DLD1 (cell line): Measurements from ENCODE around the gene CCL16.
"Not testable (repeated sequence)": the region's sequence is repeated elsewhere in the genome, so short reads cannot be mapped to it uniquely, and the experiment has no call there.

Experiments
- in situ Hi-C: cut with HindIII; loops from 2 replicates; pipeline ENCODE4 v1.10.0; 2017; ENCODE audit warnings: low sequenced_read_pairs

The CCL16 gene

DNA sequence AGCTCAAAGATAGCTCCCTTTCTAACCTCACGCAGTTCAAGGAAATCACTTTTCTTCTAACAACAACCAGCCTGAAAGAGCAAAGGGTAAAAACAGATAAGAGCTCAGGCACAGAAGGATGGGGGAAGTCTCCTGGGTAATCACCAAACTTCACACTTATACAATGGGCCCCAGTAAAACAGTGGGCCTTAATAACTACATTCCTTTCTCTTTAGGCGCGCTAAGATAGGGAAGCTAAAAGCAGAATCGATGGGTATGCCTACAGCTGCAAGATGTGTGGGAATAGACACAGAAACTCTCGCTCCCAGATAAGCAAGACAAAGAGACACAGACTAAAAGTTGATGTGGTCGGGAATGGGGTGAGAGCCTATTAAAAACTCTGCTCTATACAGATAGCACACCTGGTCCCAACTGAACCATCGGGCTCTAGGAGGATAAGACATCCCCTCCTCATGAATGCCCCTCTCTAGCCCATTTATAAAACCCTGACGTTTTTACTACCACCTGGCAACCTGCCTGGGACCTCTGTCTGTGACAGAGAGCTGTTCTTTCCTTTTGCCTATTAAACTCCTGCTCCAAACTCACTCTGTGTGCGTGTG, 38.6 kb downstream of the CCL16 start:
- in situ Hi-C loops = no loop called here

DNA sequence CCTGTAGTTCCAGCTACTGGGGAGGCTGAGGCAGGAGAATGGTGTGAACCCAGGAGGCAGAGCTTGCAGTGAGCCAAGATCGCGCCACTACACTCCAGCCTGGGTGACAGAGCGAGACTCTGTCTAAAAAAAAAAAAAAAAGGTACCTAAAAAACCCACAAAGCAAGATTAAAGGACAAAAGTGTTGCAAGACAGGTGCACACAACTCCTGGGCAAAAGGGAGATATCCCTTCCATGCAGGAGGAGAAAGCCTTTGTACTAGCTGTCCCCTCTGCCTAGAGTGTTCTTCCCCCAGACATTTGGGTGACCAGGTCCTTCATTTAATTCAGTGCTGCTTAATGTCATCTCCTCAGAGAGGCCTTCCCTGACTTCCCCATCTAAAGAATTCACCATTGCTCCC, 42.8 kb downstream of the CCL16 start:
- in situ Hi-C loops = not testable (repeated sequence)

DNA sequence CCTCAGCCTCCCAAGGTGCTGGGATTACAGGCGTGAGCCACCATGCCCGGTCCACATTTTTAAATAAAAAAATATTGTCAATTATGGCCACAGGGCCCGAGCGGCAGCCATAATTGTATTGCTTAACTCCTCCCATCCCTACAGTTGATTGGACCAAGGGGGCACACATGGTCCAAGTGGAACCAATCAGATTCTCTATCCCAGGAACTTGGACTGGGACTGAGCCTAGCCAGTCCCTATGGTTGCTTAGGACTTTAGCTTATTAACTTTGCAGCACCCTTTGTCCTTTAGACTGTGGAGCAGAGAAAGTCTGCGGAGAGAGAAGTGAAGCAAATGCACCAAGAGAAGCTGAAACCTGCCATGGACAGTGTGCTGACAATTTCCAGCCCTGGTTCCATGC, 45.2 kb downstream of the CCL16 start:
- in situ Hi-C loops = no loop called here

DNA sequence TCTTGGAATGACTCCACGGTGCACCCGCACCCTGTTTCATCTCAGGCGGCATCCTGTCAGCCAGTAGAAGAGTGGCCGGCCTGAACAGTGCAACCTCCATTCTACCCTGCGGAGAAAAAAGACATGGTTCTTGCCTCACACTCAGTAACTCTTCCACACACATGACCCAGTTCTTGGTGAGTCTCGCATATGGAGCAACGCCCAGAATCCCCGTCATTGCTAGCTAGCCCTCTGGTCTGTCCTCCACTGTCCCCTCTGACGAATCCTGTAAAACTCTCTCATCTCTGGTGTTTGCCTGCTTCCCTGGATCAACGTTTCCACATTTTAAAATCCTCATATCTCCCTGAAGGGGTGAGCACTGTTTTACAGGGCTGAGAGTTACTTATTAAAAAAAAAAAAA, 46.5 kb downstream of the CCL16 start:
- in situ Hi-C loops = no loop called here

DNA sequence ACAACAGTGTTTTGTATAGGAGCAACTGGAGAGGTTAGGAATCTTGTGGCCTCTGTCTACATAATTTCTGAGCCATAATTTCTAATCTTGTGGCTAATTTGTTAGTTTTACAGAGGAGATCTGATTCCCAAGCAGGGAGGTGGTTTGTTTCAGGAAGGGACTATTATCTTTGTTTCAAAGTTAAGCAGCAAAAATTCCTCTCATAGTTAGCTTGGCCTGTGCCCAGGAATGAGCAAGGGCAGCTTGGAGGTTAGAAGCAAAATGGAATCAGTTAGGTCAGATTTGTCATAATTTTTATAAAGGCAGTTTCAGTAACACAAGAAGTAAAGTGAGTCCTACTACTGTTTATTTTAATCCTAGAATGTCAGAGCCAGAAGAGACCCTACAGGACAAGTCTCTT, 48.7 kb downstream of the CCL16 start:
- in situ Hi-C loops = no loop called here

DNA sequence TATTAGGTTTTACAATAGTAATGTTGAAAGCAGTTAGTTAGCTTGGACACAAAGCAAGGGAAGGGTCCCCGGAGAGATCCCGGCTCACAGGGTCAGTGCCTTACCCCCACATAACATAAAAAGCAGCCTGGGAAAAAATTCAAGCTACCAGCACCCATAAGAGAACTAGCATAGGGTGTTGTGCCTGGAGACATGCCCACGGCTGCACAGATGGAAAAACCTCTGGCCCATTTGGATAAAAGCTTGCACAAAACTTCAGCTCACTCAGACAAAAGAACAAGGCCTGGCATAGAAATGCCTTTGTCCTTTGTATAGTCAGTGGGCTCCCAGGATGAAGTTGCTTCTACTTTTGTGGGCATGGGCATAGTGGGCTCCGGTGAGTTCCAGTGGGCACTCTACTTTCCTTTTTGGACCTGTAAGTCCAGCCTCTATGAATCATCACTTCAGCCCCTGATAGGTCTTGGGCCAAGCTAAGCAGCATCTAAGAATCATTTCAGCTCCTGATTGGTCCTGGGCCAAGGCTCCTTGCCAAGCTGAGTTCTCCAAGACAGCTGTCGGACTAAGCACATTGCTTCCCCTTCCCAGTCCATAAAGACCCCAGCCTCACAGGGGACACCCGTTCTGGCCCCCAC, 49.4 kb downstream of the CCL16 start:
- in situ Hi-C loops = no loop called here

DNA sequence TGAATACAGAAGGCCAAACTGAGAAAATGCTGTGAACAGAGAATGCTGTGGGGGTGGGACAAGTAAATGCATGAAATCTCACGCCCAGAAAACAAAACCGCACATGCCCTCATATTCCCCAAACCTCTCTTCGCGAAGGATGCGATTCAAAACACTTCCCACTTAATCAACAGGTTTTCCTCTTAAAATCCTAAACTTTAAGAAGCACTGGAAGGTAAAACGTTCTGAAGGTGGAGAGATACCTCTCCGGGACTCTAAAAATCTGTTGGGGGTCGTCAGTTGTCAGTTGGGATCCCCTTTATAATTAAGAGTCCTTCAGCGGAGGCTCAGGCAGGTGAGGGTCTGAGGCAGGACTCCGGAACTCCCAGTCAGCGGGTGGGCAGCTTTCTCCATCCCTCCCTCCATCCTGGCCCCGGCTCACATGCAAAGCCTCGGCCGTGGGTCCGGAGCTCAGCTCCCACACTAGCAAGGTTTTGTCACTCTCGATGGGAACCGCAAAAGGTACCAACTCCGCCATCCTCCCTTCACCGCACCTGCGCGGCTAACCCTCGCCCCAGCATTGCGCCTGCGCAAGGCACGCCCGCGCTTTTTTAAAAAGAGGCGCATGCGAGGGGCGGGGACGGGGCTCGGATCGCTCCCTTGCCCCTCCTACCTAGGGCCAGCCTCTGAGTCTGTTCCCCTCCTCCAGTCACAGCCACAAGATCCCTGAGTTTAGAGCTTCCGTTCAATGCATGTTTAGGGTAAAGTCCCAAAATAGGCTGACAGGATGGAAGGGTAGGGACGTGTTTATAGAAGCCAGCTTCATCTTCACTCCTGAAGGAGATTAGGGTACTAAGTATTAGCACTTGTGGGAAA, 50.9 kb downstream of the CCL16 start, which contains the start of gene RDM1:
RDM1 (minus strand) TSS at position 563 of the 855 bp plus-strand sequence; CDS start at position 517, 46 bp downstream.
- in situ Hi-C loops = no loop called here

DNA sequence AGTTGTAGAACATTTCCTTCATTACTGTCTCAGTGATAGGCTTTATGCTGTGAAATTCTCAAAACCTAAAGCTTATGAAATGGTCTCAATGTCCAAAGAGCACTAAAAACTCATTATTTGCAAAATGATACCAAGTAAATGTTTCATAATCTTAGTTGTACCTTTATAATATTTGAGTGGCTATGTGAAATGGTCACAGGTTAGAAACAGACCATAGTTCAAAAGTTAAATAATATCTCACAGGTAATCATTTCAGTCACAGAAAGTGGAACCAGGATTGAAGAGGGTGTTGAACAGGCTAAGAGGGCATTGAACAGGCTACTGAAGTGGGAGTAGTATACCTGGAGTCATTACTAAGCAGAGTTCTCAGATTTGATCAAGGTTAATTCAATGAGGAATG, 53.6 kb downstream of the CCL16 start:
- in situ Hi-C loops = no loop called here
